Karpas-422 (cell line): ENCODE measurements around the gene FLT1. TPM values are rescaled to one million over a fixed set of nuclear protein-coding genes. Genes with fewer than 3 reads are reported as not detected.

Experiments used
- DNase-seq: peaks from one replicate; pipeline ENCODE4 v3.0.0-alpha.2; 2015
- H2AFZ ChIP-seq: fragments of 200-600 bp; sonication (generic); 2 replicates; pipeline ENCODE4 v1.6.1; 2014; ENCODE audit warnings: antibody characterized with exemption, low read length, mixed read lengths
- H3K27ac ChIP-seq: fragments of 200-600 bp; sonication (generic); 2 replicates; pipeline ENCODE4 v1.5.1; 2014; ENCODE audit warnings: mild to moderate bottlenecking, low read length, moderate library complexity
- H3K27me3 ChIP-seq: fragments of 200-600 bp; sonication (generic); 2 replicates; pipeline ENCODE4 v1.6.1; 2014; ENCODE audit warnings: low read length, mixed read lengths
- H3K36me3 ChIP-seq: fragments of 200-600 bp; sonication (generic); 2 replicates; pipeline ENCODE4 v1.6.1; 2014; ENCODE audit warnings: low read length, mixed read lengths; ENCODE audit not compliant: insufficient read depth
- H3K4me1 ChIP-seq: fragments of 200-600 bp; sonication (generic); 2 replicates; pipeline ENCODE4 v1.6.1; 2014; ENCODE audit warnings: mild to moderate bottlenecking, low read length, mixed read lengths
- H3K4me2 ChIP-seq: fragments of 200-600 bp; sonication (generic); 2 replicates; pipeline ENCODE4 v1.6.1; 2014; ENCODE audit warnings: low read length, low read depth, mild to moderate bottlenecking; ENCODE audit not compliant: poor library complexity, severe bottlenecking
- H3K4me3 ChIP-seq: fragments of 200-600 bp; sonication (generic); 2 replicates; pipeline ENCODE4 v1.5.1; 2014; ENCODE audit warnings: mild to moderate bottlenecking, antibody characterized with exemption, low read length, mixed read lengths
- H3K79me2 ChIP-seq: fragments of 200-600 bp; sonication (generic); 2 replicates; pipeline ENCODE4 v1.6.1; 2014; ENCODE audit warnings: mild to moderate bottlenecking, low read length, mixed read lengths
- H3K9ac ChIP-seq: fragments of 200-600 bp; sonication (generic); 2 replicates; pipeline ENCODE4 v1.6.0; 2014; ENCODE audit warnings: low read length
- H3K9me2 ChIP-seq: fragments of 200-600 bp; sonication (generic), shearing (Covaris generic); replicated peaks from 2 replicates; pipeline ENCODE4 v1.6.0; 2014; ENCODE audit warnings: mild to moderate bottlenecking, low read length, moderate library complexity; ENCODE audit not compliant: insufficient read depth
- H3K9me3 ChIP-seq: fragments of 300-700, 200-600 bp; sonication (generic); 2 replicates; pipeline ENCODE4 v1.6.1; 2014; ENCODE audit warnings: low read length, mixed read lengths
- H4K20me1 ChIP-seq: fragments of 200-600 bp; sonication (generic); 2 replicates; pipeline ENCODE4 v1.6.1; 2014; ENCODE audit warnings: mild to moderate bottlenecking, antibody characterized with exemption, low read length, low read depth; ENCODE audit not compliant: insufficient read depth
- total RNA-seq: library from RNA; depleted of rRNA; stranded (reverse); fragments of >200 nt; shearing (Covaris generic); gene quantifications from 2 replicates; pipeline ENCODE4 v1.2.3, GENCODE V29; 2014; ENCODE audit warnings: low replicate concordance

FLT1 gene
- total RNA-seq, 1 experiment from 2014 or later, result not detected

DNA sequence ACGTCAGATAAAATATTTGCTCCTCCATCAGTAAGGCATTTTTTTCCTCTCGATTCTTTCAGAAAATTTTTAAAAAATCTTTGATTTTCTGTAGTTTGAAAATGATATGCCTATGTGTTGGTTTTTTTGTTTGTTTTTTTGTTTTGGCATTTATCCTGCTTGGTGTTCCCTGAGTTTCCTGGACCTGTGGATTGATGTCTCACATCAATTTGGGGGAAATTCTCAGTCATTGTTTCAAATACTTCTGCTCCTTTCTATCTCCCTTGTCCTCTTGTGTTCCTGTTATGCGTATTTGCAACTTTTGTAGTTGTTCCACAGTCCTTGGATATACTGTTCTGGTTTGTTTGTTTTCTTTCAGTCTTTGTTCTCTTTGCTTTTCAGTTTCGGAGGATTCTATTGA, 18.8 kb upstream of the FLT1 start:
- no peak overlapping the region for H3K4me3 ChIP-seq
- no peaks in the 10 kb centered on the region for H3K27me3 ChIP-seq
- no peak overlapping the region for H2AFZ ChIP-seq
- no peaks in the 10 kb centered on the region for H3K36me3 ChIP-seq
- no peaks in the 10 kb centered on the region for H3K4me1 ChIP-seq
- no peaks in the 10 kb centered on the region for H4K20me1 ChIP-seq
- no peaks in the 10 kb centered on the region for H3K79me2 ChIP-seq
- H3K9me2 ChIP-seq, result no peaks in the 10 kb centered on the region
- H3K4me2 ChIP-seq, result no peak overlapping the region
- DNase-seq, result no peak
- H3K9ac ChIP-seq, result no peak overlapping the region
- H3K9me3 ChIP-seq, result no peaks in the 10 kb centered on the region
- H3K27ac ChIP-seq, result no peak overlapping the region

DNA sequence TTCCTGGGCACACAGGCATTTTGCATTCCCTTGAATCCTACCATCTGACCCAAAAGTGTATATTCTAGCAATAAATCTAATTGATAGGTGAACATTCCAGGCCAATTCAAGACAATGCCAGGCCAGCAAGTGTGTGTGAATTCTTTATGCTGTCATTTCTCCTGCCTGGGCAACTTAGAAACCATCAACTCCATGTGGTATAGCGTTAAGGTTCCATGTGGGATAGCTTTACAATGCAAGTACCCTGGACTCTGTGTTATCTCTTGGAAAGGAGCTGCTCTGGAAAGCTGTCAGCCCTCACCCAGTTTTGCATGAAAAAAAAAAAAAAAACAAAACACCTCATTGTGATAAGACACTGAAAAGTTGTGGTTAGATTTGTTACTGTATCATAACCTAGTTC, 15.6 kb upstream of the FLT1 start:
- Histone ChIP-seq H3K27ac (no peak overlapping the region), H3K4me3 (no peak overlapping the region), H3K9me3 (no peaks in the 10 kb centered on the region), H3K4me1 (no peaks in the 10 kb centered on the region), H3K9me2 (no peaks in the 10 kb centered on the region), H3K27me3 (no peaks in the 10 kb centered on the region), H4K20me1 (no peaks in the 10 kb centered on the region), H2AFZ (no peak overlapping the region), H3K79me2 (no peaks in the 10 kb centered on the region), H3K36me3 (no peaks in the 10 kb centered on the region), H3K9ac (no peak overlapping the region), H3K4me2 (no peak overlapping the region)
- DNase-seq, result no peak

DNA sequence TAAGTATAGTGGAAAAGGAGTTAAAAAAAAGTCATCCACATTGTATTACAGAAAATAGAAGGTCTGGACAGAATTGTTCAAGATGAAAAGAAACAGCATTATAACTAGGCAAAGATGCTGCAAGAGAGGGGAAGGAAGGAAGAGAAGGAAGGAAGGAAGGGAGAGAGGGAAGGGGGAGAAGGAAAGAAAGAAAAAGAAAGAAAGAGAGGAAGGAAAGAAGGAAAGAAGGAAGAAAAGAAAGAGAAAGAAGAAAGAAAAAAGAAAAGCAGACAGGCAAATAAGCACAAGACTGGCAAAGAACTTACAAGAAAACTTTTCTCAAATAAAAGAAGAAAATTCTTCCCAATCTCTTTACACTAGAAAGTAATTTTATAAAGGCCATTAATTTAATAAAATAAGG, 15.1 kb upstream of the FLT1 start:
- no peak for DNase-seq
- Histone ChIP-seq H3K9me3 (no peaks in the 10 kb centered on the region), H3K79me2 (no peaks in the 10 kb centered on the region), H3K4me1 (no peaks in the 10 kb centered on the region), H2AFZ (no peak overlapping the region), H4K20me1 (no peaks in the 10 kb centered on the region), H3K27me3 (no peaks in the 10 kb centered on the region), H3K9me2 (no peaks in the 10 kb centered on the region), H3K9ac (no peak overlapping the region), H3K27ac (no peak overlapping the region), H3K36me3 (no peaks in the 10 kb centered on the region), H3K4me2 (no peak overlapping the region), H3K4me3 (no peak overlapping the region)

DNA sequence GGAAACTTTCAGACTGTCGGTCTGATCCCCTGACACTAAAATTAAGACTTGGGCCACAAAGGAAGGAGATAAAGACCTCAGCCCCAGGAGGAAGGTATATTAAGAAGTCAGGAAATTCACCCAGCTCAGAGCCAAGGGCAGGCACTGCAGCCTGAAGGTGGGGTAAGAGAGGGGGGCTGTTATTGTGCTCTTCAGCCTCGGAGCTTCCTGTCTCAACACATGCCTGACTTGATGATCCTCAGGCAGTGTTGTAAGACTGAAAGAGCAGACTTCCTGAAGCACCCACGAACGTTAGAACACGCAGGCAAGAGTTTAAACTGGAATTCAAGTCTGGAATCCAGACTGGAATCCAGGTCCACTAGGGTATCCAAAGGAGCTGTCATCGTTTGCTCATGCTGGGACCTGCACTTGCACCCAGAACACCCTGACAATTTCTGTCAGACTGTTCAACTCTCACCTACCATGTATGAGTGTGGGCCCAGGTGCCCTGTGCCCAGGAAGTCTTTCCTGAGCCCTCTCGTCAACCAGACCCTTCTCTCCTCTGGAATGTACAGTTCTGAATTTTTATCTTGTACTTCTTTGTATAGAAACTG, 10.7 kb upstream of the FLT1 start:
- H3K36me3 ChIP-seq, result no peaks in the 10 kb centered on the region
- no peak overlapping the region for H2AFZ ChIP-seq
- no peaks in the 10 kb centered on the region for H3K4me1 ChIP-seq

DNA sequence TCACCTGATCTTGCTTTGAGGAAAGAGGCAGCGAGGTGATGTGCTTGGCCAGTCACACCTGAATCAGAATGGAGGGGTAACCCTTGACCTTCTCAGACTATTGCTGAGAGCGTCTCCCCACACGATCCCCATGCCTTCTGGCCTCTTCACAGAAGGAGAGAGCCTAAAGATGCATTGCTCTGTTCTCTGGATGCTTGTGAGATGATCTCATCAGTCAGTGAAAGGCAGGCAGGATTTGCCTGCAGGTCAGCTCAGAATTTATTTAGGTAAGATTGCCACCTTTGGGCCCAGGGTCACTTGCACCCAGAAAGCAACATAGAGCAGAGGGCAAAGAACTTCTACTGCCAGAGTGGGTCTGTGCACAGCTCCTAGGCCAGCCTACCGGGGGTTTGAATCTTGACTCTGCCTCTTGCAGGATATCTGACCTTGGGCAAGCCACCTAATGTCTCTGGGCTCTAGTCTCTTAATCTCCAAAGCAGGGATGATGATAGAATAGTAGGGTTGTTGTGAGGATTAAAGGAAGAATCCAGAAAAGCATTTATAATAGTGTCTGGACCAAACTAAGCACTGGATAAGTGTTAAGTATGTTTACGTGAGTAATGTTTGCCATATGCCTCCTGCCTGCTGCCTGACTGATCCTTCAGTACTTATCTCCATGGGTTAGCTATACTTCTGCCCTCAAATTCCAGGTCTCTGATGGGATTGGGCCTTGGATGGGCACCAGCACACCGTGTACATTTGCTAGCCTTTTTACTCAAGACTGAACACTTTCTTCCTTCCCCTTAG, 8.4 kb upstream of the FLT1 start:
- Histone ChIP-seq H3K4me3 (no peak overlapping the region), H3K79me2 (no peaks in the 10 kb centered on the region), H3K9me3 (no peaks in the 10 kb centered on the region), H3K4me1 (no peaks in the 10 kb centered on the region), H4K20me1 (no peaks in the 10 kb centered on the region), H3K36me3 (no peaks in the 10 kb centered on the region), H3K27me3 (no peaks in the 10 kb centered on the region), H3K9ac (no peak overlapping the region), H3K4me2 (no peak overlapping the region), H2AFZ (no peak overlapping the region), H3K27ac (no peak overlapping the region), H3K9me2 (no peaks in the 10 kb centered on the region)
- DNase-seq, result no peak

More for the DNA sequence above, 10.7 kb upstream of the FLT1 start:
- H3K9ac ChIP-seq, result no peak overlapping the region
- no peak overlapping the region for H3K4me3 ChIP-seq
- no peaks in the 10 kb centered on the region for H3K9me2 ChIP-seq
- no peaks in the 10 kb centered on the region for H3K9me3 ChIP-seq
- no peaks in the 10 kb centered on the region for H3K27me3 ChIP-seq
- no peak overlapping the region for H3K27ac ChIP-seq
- no peak overlapping the region for H3K4me2 ChIP-seq
- DNase-seq, result no peak
- no peaks in the 10 kb centered on the region for H3K79me2 ChIP-seq
- H4K20me1 ChIP-seq, result no peaks in the 10 kb centered on the region

DNA sequence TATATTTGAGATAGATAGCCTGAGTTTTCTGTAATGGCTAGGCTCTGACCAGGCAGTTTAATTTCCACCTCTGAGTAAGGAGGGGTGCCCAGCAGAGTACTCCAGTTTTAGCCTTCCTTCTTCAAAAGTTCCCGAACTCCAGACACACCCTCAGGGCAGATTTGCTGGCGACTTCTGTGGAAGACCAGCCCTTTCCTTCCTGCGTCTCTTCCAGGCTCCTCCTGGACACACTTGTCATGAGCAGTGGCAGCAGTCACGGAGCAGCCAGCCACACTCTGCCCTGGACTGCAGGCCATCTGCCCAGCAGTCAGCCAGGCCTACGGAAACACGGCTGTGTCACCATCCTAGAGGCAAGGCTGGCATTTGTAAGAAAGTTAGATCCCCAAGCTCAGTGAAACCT, 6.6 kb upstream of the FLT1 start:
- H2AFZ ChIP-seq, result no peak overlapping the region
- no peak for DNase-seq

DNA sequence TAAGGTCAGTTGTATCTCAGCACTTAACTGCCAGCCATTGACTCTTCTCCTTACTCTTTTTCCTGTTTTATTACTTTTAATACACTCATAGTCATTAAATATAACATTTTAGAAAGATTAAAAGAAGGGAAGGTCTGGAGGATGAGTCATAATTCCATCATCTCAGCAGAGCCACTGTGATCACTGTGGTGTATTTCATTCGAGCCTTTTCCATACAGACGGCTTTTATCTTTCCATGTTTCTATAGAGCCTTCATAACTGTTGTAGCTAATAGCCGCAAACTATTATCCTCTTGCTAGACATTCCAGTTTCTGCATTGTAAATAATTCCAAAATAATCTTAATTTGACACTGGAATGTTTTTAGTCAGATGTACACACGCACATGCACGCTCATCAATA, 4.7 kb upstream of the FLT1 start:
- Histone ChIP-seq H3K79me2 (no peaks in the 10 kb centered on the region), H3K9me2 (no peaks in the 10 kb centered on the region), H3K9ac (no peak overlapping the region), H3K4me3 (no peak overlapping the region), H3K9me3 (no peaks in the 10 kb centered on the region), H4K20me1 (no peaks in the 10 kb centered on the region), H3K36me3 (no peaks in the 10 kb centered on the region), H3K27me3 (no peaks in the 10 kb centered on the region), H3K27ac (no peak overlapping the region), H2AFZ (no peak overlapping the region), H3K4me2 (no peak overlapping the region), H3K4me1 (no peaks in the 10 kb centered on the region)
- DNase-seq, result no peak

More for the DNA sequence above, 6.6 kb upstream of the FLT1 start:
- Histone ChIP-seq H3K36me3 (no peaks in the 10 kb centered on the region), H3K4me3 (no peak overlapping the region), H3K79me2 (no peaks in the 10 kb centered on the region), H4K20me1 (no peaks in the 10 kb centered on the region), H3K27ac (no peak overlapping the region), H3K9me3 (no peaks in the 10 kb centered on the region), H3K4me1 (no peaks in the 10 kb centered on the region), H3K27me3 (no peaks in the 10 kb centered on the region), H3K4me2 (no peak overlapping the region), H3K9me2 (no peaks in the 10 kb centered on the region), H3K9ac (no peak overlapping the region)

DNA sequence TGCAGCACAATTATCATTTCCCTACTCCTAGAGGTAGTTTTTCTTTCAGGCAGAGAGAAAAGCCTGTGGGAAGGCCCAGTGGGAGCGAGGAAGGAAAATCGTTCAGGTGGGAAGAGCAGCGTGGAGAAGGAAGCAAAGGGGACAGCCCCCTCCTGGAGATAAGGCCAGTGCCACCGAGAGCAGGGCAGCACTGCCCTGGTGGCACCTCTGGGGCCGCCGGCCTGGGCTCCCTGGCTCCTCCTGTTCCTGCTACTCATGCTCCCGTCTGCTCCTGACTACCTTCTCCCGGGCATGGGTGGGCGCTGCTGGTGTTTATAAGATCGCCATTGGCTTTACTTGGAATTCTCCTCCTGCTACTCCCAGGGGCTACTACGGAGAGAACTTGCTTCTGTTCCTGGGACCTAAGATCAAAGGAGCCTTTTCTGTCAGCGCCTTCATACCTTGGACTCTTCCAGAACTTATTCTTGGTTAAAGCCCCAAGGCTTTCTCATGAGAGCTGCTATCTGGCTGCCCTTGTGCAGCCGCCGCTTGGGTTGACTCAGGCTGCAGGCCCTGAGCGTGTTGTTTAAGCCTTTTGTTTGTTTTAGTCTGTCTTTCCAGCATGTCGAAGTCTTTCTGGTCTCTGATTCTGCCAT, 3.7 kb upstream of the FLT1 start:
- no peak for DNase-seq
- no peaks in the 10 kb centered on the region for H3K27me3 ChIP-seq
- H3K36me3 ChIP-seq, result no peaks in the 10 kb centered on the region
- no peak overlapping the region for H3K9ac ChIP-seq
- H3K4me1 ChIP-seq, result no peaks in the 10 kb centered on the region
- no peak overlapping the region for H3K4me3 ChIP-seq
- H3K27ac ChIP-seq, result no peak overlapping the region
- no peaks in the 10 kb centered on the region for H3K9me2 ChIP-seq
- H2AFZ ChIP-seq, result no peak overlapping the region
- H4K20me1 ChIP-seq, result no peaks in the 10 kb centered on the region
- H3K4me2 ChIP-seq, result no peak overlapping the region
- H3K79me2 ChIP-seq, result no peaks in the 10 kb centered on the region
- no peaks in the 10 kb centered on the region for H3K9me3 ChIP-seq
